NCI-H1930 (cell line): Measurements from ENCODE around the gene ARFRP1.
"Not testable (repeated sequence)": the region's sequence is repeated elsewhere in the genome, so short reads cannot be mapped to it uniquely, and the experiment has no call there.

ENCODE experiments used
- DNase-seq, 2 experiments: peaks; one replicate each; lab custom pipeline; 2025; lab: John Stamatoyannopoulos, UW

The ARFRP1 gene

DNA sequence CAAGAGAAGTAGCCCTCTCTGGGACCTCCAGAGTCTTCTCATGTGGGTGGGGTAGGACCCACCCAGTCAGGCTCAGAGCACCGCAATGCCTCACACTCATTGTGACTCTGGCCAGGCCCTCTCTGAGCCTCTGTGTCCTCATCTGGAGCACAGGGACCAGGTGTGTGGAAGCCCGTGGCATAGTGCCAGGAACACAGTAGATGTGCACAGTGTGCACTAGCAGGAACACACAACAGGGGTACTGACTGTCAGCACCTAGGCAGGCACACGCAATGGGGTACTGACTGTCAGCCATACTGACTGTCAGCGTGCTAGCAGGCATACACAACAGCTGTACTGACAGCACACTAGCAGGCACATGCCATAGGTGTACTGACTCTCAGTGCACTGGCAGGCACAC lies 52.5 kb downstream of the ARFRP1 start:
- DNase-seq, result no peak

DNA sequence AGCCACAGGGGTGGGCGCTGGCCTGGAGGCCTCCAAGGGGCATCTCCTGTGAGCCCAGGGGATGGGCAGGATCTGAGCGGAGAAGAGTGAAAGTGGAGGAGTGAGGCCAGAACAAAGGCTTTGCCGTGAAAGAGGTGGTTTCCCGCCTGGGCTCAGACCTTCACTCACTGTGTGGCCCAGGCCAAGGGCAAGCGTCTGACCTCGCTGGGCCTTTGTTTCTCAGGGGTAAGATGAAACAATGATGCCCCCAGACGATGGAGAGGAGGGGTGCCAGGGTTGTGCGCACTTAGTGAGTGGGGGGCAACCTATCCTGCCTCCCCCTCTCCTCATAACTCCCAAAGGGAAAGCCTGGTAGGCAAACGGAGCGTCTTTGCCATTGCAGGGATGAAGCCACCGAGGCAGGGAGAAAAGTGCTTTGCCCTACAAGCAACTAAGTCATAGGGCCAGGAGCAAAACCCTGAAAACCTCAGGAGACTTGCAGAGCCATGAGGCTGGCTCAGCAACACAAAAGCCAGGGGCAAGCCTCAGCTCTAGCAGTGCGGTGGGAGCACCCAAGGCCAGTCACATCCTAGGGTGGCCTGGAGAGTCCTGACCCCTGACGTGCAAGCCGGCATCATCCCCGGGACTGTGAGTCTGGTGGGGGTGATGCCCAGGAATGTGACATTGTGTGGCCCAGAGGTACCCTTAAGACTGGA lies 53.7 kb downstream of the ARFRP1 start:
- DNase-seq, result no peak

GRCh38 chr20:63653041-63653973 lies 54.5 kb downstream of the ARFRP1 start, which contains the start of gene STMN3:
Gene STMN3 (minus strand): TSS chr20:63653424. CDS start chr20:63653345, 79 bp downstream.
- DNase-seq, result peak; percentile 77 to 81

GRCh38 chr20:63652192-63652980 lies 55.4 kb downstream of the ARFRP1 start:
- peak; percentile 52 to 75 for DNase-seq

GRCh38 chr20:63651942-63652191 lies 55.9 kb downstream of the ARFRP1 start:
- DNase-seq, result no peak

- DNase-seq, result not testable (repeated sequence)
These were observed 57.3 kb downstream of the ARFRP1 start for GRCh38 chr20:63650486-63650885.

- no peak for DNase-seq
These were observed 58.7 kb downstream of the ARFRP1 start for GRCh38 chr20:63648895-63649589.
